Uterus (tissue), 4 donors: ENCODE measurements around the gene POLR1D. TPM values are rescaled to one million over a fixed set of nuclear protein-coding genes. Genes with fewer than 3 reads are reported as not detected.
A peak's percentile ranks its signal among the peaks of the same experiment; 100 is the strongest.

Source experiments
- DNase-seq, 2 donors: peaks; one replicate each; pipeline ENCODE4 v3.0.0-alpha.2; 2019 to 2020
- H3K27ac ChIP-seq, 2 donors: fragments of 200-600 bp; sonication (generic); 1 replicate in 1 of 2; 2 replicates in 1 of 2; pipeline ENCODE4 v1.5.1; 2016 to 2018
- H3K27me3 ChIP-seq, 2 donors: fragments of 200-600 bp; sonication (generic); one replicate each; pipeline ENCODE4 v1.5.1; 2018 to 2019; ENCODE audit warnings: control low read depth in 1 of 2
- H3K36me3 ChIP-seq, 2 donors: fragments of 200-600 bp; sonication (generic); one replicate each; pipeline ENCODE4 v1.5.1; 2019; ENCODE audit warnings: control low read depth in 1 of 2
- H3K4me1 ChIP-seq, 2 donors: fragments of 200-600 bp; sonication (generic); one replicate each; pipeline ENCODE4 v1.5.1; 2018 to 2019; ENCODE audit warnings: control low read depth in 1 of 2
- H3K4me3 ChIP-seq, 2 donors: fragments of 200-600 bp; sonication (generic); 1 replicate in 1 of 2; 2 replicates in 1 of 2; pipeline ENCODE4 v1.5.1; 2018 to 2019; ENCODE audit warnings: mild to moderate bottlenecking in 1 of 2
- H3K9me3 ChIP-seq, 2 donors: fragments of 200-600 bp; sonication (generic); one replicate each; pipeline ENCODE4 v1.5.1; 2019; ENCODE audit warnings: control low read depth in 1 of 2
- POLR2A ChIP-seq, 2 donors: fragments of 450-650 bp; IDR thresholded peaks; one replicate each; pipeline ENCODE4 v1.6.1; 2016; ENCODE audit warnings: antibody characterized with exemption in 2 of 2, mild to moderate bottlenecking in 1 of 2, moderate library complexity in 1 of 2
- intact Hi-C: fragments of 100-400 bp; cut with DNase I; formaldehyde crosslinking; loops from one replicate; pipeline ENCODE4 v1.15.1; 2023; ENCODE audit warnings: low total_unique reads
- total RNA-seq, 4 donors: library from RNA; depleted of rRNA in 3 of 4; stranded (reverse); fragments of >200 nt in 3 of 4; gene quantifications; one replicate each; pipeline versions ENCODE4 v1.1.0 to v1.2.4, GENCODE V29; 2014 to 2023
- TF ChIP-seq, protein P1 (sequence below), 4 experiments: fragments of 200-600 bp in 2 of 4; fragments of 450-650 bp in 2 of 4; sonication (generic) in 2 of 4; IDR thresholded peaks; one replicate each; pipeline ENCODE4 v1.5.1; 2016 to 2019; ENCODE audit warnings: antibody characterized with exemption in 4 of 4, mild to moderate bottlenecking in 2 of 4, moderate library complexity in 1 of 4
- donor health status: DM: yes; HTN: yes; CAD: no.

POLR1D gene
- 10 to 100 TPM; 25.9 to 94.9 (median 64.0) TPM for total RNA-seq

DNA sequence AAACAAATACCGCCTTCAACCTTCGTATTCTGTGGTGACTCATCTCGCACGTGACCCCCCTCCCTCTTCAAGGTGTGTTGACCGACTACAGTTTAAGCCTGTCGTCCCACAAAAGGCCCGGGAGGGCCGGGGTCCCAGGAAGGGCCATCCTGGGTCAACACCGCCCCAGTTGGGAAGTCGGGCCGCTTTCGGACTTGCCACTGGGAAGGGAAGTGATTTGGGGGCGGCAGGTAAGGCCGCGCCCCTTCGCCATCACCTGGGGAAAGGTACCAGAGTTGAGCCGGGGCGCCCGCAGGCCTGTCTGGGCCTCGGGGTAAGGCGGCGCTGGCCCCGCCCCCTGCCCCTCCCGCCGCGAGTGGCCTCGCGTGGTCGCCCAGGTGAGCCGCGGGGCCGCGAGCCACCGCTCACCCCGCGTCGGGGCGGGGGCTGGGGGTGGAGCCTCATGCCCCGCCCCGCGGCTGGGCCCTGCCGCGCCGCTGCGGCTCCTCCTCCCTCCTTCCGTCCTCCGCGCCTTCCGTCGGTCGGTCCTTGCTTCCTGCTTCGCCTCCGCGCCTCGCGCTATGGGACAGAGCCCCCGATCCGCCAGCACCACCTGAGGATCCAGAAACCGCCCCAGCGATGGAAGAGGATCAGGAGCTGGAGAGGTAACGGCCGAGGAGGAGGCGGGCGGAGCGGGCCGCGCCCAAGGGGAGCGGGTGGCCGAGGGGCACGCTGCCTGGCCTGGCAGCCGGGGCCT, at the start of gene POLR1D:
POLR1D (plus strand) TSS at position 527 of the 736 bp plus-strand sequence; CDS start at position 619, 92 bp downstream.
- no peaks in the 10 kb centered on the region for H3K9me3 ChIP-seq
- intact Hi-C loops, result no loop called here
- H3K36me3 ChIP-seq, result no peaks in the 10 kb centered on the region
- TF ChIP-seq POLR2A (IDR thresholded peaks at IDR 0.05), result peak; percentile 60 to 79
- TF ChIP-seq, protein P1, sequence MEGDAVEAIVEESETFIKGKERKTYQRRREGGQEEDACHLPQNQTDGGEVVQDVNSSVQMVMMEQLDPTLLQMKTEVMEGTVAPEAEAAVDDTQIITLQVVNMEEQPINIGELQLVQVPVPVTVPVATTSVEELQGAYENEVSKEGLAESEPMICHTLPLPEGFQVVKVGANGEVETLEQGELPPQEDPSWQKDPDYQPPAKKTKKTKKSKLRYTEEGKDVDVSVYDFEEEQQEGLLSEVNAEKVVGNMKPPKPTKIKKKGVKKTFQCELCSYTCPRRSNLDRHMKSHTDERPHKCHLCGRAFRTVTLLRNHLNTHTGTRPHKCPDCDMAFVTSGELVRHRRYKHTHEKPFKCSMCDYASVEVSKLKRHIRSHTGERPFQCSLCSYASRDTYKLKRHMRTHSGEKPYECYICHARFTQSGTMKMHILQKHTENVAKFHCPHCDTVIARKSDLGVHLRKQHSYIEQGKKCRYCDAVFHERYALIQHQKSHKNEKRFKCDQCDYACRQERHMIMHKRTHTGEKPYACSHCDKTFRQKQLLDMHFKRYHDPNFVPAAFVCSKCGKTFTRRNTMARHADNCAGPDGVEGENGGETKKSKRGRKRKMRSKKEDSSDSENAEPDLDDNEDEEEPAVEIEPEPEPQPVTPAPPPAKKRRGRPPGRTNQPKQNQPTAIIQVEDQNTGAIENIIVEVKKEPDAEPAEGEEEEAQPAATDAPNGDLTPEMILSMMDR (IDR thresholded peaks at IDR 0.05), result no peak
- peak within 1 kb of the TSS; percentile 95 to 96 for H3K27ac ChIP-seq
- peak; percentile 74 for DNase-seq
- H3K27me3 ChIP-seq, result no peaks in the 10 kb centered on the region
- no peaks in the 10 kb centered on the region for H3K4me1 ChIP-seq
- H3K4me3 ChIP-seq, result peak within 1 kb of the TSS; percentile 66 to 89

GRCh38 chr13:27572234-27572901, 49.3 kb upstream of the POLR1D start:
- TF ChIP-seq POLR2A (IDR thresholded peaks at IDR 0.05), result no peak
- TF ChIP-seq, protein P1 (IDR thresholded peaks at IDR 0.05), result no peak
- H3K4me1 ChIP-seq, result no peaks in the 10 kb centered on the region
- no peak overlapping the region for H3K27ac ChIP-seq
- H3K27me3 ChIP-seq, result no peaks in the 10 kb centered on the region
- no peak overlapping the region for H3K4me3 ChIP-seq
- H3K9me3 ChIP-seq, result no peaks in the 10 kb centered on the region
- DNase-seq, result no peak
- intact Hi-C loops, result no loop called here
- H3K36me3 ChIP-seq, result no peaks in the 10 kb centered on the region

DNA sequence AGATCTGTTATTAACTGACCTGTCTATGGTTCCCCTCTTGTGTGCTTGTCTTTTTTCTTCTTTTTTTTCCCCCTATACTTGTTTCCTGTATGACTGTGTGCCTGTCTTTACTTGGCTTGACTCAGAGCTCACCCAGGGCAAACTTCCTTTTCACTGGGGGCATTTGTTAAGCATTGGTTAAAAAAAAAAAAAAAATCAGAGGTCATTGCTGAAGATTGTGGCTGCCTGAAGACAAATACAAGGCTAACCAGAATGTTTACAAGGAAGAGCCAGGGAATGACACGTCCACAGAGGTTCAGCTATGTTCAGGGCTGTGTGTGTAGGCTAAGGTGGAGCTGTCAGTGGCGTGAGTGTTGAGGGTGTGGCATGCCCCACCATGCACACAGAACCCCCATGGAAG, 48.4 kb upstream of the POLR1D start:
- TF ChIP-seq, protein P1 (IDR thresholded peaks at IDR 0.05), result no peak
- TF ChIP-seq POLR2A (IDR thresholded peaks at IDR 0.05), result no peak
- Histone ChIP-seq H3K4me1 (no peaks in the 10 kb centered on the region), H3K27ac (no peak overlapping the region), H3K27me3 (no peaks in the 10 kb centered on the region), H3K36me3 (no peaks in the 10 kb centered on the region), H3K9me3 (no peaks in the 10 kb centered on the region), H3K4me3 (no peak overlapping the region)
- no peak for DNase-seq
- intact Hi-C loops, result no loop called here

GRCh38 chr13:27574661-27575060, 47.0 kb upstream of the POLR1D start:
- no peak for DNase-seq
- TF ChIP-seq, protein P1 (IDR thresholded peaks at IDR 0.05), result no peak
- TF ChIP-seq POLR2A (IDR thresholded peaks at IDR 0.05), result no peak
- Histone ChIP-seq H3K9me3 (no peaks in the 10 kb centered on the region), H3K36me3 (no peaks in the 10 kb centered on the region), H3K4me3 (no peak overlapping the region), H3K27ac (no peak overlapping the region), H3K27me3 (no peaks in the 10 kb centered on the region), H3K4me1 (no peaks in the 10 kb centered on the region)
- intact Hi-C loops, result no loop called here
